K562 (cell line): ENCODE measurements around the gene AQP9. TPM values are rescaled to one million over a fixed set of nuclear protein-coding genes. Genes with fewer than 3 reads are reported as not detected.

Experiments
- CBX1 ChIP-seq: sonication (generic); IDR thresholded peaks from 2 replicates; pipeline ENCODE4 v1.6.1; 2016; ENCODE audit warnings: antibody characterized with exemption, low read depth, mild to moderate bottlenecking
- GABPA ChIP-seq: fragments of 200-800 bp; sonication (Bioruptor generic); conservative IDR thresholded peaks from 2 replicates; pipeline ENCODE4 v1.6.1; 2016; ENCODE audit warnings: low read depth, missing genetic modification characterization, missing compliant biosample characterization
- MITF ChIP-seq: IDR thresholded peaks from 2 replicates; pipeline ENCODE4 v1.6.1; 2014; ENCODE audit warnings: antibody characterized with exemption
- ZNF12 ChIP-seq: sonication (generic); formaldehyde crosslinking; IDR thresholded peaks from 2 replicates; pipeline ENCODE4 v1.4.0; 2020; ENCODE audit warnings: mild to moderate bottlenecking, missing genetic modification reagents
- ZNF518B ChIP-seq: fragments of 250-450 bp; sonication (Bioruptor Pico); IDR thresholded peaks from 2 replicates; pipeline ENCODE4 v1.5.0; 2021; ENCODE audit warnings: mild to moderate bottlenecking, moderate library complexity
- polyA plus RNA-seq, 8 experiments: library from polyadenylated mRNA; depleted of rRNA in 4 of 8; stranded (reverse) in 5 of 8; unstranded in 3 of 8; fragments of >200 nt; fragmentation: Nextera tagmentation in 2 of 8; fragmentation: Illumina TruSeq in 1 of 8; extraction: Ambion mirVana in 2 of 8; extraction: Trizol in 1 of 8; gene quantifications; 2 replicates each; pipeline versions ENCODE4 v1.2.1 to v1.2.3, GENCODE V29; 2011 to 2014; ENCODE audit warnings: inconsistent platforms in 1 of 8, missing spikeins in 1 of 8
- total RNA-seq, 7 experiments: library from RNA; depleted of rRNA in 6 of 7; stranded (reverse); fragments of >200 nt in 6 of 7; fragmentation: Illumina TruSeq in 2 of 7; extraction: Trizol in 2 of 7; gene quantifications; 2 replicates each; pipeline versions ENCODE4 v1.2.1 to v1.2.3, GENCODE V29; 2011 to 2021; ENCODE audit warnings: low replicate concordance in 1 of 7
- TF ChIP-seq, protein P1 (sequence below): sonication (generic); formaldehyde crosslinking; IDR thresholded peaks from 2 replicates; pipeline ENCODE4 v1.8.1; 2023; ENCODE audit warnings: mild to moderate bottlenecking, missing genetic modification reagents
- TF ChIP-seq, protein P2 (sequence below): IDR thresholded peaks from 2 replicates; pipeline ENCODE4 v1.6.1; 2016; ENCODE audit warnings: missing genetic modification characterization, missing compliant biosample characterization
- TF ChIP-seq, protein P3 (sequence below): fragments of 450-650 bp; formaldehyde crosslinking; conservative IDR thresholded peaks from 2 replicates; pipeline ENCODE4 v1.4.0; 2022; ENCODE audit warnings: mild to moderate bottlenecking, missing genetic modification characterization
- TF ChIP-seq, protein P4 (sequence below), 3 experiments: IDR thresholded peaks in 2 of 3; conservative IDR thresholded peaks in 1 of 3; 2 replicates each; pipeline ENCODE4 v1.5.1; 2011 to 2012; ENCODE audit warnings: low read length in 3 of 3, mild to moderate bottlenecking in 3 of 3, control low read depth in 2 of 3, improper control_type of control experiment in 1 of 3, inconsistent platforms in 1 of 3, low read depth in 1 of 3, mixed read lengths in 1 of 3, moderate library complexity in 1 of 3; ENCODE audit not compliant: insufficient read depth in 2 of 3
- TF ChIP-seq, protein P5 (sequence below): fragments of 450-650 bp; IDR thresholded peaks from 2 replicates; pipeline ENCODE4 v1.6.1; 2017; ENCODE audit warnings: antibody characterized with exemption, mild to moderate bottlenecking

AQP9 gene
- total and polyA plus RNA-seq, 9 of the 15 experiments (the other 6 are each of a cell fraction or from before 2014, with no cell fraction given): 0.04 to 0.33 (median 0.07) TPM; not detected in 4

GRCh38 chr15:58115692-58116091 is 22.5 kb upstream of the AQP9 start (continued):
- TF ChIP-seq, protein P1, sequence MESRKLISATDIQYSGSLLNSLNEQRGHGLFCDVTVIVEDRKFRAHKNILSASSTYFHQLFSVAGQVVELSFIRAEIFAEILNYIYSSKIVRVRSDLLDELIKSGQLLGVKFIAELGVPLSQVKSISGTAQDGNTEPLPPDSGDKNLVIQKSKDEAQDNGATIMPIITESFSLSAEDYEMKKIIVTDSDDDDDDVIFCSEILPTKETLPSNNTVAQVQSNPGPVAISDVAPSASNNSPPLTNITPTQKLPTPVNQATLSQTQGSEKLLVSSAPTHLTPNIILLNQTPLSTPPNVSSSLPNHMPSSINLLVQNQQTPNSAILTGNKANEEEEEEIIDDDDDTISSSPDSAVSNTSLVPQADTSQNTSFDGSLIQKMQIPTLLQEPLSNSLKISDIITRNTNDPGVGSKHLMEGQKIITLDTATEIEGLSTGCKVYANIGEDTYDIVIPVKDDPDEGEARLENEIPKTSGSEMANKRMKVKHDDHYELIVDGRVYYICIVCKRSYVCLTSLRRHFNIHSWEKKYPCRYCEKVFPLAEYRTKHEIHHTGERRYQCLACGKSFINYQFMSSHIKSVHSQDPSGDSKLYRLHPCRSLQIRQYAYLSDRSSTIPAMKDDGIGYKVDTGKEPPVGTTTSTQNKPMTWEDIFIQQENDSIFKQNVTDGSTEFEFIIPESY (CRISPR knock-in tag): no peak
- TF ChIP-seq, protein P2, sequence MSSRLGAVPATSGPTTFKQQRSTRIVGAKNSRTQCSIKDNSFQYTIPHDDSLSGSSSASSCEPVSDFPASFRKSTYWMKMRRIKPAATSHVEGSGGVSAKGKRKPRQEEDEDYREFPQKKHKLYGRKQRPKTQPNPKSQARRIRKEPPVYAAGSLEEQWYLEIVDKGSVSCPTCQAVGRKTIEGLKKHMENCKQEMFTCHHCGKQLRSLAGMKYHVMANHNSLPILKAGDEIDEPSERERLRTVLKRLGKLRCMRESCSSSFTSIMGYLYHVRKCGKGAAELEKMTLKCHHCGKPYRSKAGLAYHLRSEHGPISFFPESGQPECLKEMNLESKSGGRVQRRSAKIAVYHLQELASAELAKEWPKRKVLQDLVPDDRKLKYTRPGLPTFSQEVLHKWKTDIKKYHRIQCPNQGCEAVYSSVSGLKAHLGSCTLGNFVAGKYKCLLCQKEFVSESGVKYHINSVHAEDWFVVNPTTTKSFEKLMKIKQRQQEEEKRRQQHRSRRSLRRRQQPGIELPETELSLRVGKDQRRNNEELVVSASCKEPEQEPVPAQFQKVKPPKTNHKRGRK (tag): no peak
- no peak for TF ChIP-seq GABPA (tag)
- no peak for TF ChIP-seq MITF
- TF ChIP-seq, protein P3, sequence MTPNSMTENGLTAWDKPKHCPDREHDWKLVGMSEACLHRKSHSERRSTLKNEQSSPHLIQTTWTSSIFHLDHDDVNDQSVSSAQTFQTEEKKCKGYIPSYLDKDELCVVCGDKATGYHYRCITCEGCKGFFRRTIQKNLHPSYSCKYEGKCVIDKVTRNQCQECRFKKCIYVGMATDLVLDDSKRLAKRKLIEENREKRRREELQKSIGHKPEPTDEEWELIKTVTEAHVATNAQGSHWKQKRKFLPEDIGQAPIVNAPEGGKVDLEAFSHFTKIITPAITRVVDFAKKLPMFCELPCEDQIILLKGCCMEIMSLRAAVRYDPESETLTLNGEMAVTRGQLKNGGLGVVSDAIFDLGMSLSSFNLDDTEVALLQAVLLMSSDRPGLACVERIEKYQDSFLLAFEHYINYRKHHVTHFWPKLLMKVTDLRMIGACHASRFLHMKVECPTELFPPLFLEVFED (CRISPR knock-in tag): no peak
- TF ChIP-seq CBX1: no peak
- TF ChIP-seq ZNF12: no peak
- TF ChIP-seq, protein P4, sequence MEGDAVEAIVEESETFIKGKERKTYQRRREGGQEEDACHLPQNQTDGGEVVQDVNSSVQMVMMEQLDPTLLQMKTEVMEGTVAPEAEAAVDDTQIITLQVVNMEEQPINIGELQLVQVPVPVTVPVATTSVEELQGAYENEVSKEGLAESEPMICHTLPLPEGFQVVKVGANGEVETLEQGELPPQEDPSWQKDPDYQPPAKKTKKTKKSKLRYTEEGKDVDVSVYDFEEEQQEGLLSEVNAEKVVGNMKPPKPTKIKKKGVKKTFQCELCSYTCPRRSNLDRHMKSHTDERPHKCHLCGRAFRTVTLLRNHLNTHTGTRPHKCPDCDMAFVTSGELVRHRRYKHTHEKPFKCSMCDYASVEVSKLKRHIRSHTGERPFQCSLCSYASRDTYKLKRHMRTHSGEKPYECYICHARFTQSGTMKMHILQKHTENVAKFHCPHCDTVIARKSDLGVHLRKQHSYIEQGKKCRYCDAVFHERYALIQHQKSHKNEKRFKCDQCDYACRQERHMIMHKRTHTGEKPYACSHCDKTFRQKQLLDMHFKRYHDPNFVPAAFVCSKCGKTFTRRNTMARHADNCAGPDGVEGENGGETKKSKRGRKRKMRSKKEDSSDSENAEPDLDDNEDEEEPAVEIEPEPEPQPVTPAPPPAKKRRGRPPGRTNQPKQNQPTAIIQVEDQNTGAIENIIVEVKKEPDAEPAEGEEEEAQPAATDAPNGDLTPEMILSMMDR (IDR thresholded peaks at IDR 0.05 in 2 of 3, conservative IDR thresholded peaks at IDR 0.05 in 1 of 3; ENCODE audit: insufficient read depth in 2 of 3, low read depth in 1 of 3, low read length in 3 of 3): peak; percentile 43 to 60 (median 49); a peak in 4 of 6 replicates
- TF ChIP-seq ZNF518B (CRISPR knock-in tag): no peak
- TF ChIP-seq, protein P5, sequence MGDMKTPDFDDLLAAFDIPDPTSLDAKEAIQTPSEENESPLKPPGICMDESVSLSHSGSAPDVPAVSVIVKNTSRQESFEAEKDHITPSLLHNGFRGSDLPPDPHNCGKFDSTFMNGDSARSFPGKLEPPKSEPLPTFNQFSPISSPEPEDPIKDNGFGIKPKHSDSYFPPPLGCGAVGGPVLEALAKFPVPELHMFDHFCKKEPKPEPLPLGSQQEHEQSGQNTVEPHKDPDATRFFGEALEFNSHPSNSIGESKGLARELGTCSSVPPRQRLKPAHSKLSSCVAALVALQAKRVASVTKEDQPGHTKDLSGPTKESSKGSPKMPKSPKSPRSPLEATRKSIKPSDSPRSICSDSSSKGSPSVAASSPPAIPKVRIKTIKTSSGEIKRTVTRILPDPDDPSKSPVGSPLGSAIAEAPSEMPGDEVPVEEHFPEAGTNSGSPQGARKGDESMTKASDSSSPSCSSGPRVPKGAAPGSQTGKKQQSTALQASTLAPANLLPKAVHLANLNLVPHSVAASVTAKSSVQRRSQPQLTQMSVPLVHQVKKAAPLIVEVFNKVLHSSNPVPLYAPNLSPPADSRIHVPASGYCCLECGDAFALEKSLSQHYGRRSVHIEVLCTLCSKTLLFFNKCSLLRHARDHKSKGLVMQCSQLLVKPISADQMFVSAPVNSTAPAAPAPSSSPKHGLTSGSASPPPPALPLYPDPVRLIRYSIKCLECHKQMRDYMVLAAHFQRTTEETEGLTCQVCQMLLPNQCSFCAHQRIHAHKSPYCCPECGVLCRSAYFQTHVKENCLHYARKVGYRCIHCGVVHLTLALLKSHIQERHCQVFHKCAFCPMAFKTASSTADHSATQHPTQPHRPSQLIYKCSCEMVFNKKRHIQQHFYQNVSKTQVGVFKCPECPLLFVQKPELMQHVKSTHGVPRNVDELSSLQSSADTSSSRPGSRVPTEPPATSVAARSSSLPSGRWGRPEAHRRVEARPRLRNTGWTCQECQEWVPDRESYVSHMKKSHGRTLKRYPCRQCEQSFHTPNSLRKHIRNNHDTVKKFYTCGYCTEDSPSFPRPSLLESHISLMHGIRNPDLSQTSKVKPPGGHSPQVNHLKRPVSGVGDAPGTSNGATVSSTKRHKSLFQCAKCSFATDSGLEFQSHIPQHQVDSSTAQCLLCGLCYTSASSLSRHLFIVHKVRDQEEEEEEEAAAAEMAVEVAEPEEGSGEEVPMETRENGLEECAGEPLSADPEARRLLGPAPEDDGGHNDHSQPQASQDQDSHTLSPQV: peak; percentile 58
